ENCODE measurements around the gene SARS1.

The SARS1 gene

DNA sequence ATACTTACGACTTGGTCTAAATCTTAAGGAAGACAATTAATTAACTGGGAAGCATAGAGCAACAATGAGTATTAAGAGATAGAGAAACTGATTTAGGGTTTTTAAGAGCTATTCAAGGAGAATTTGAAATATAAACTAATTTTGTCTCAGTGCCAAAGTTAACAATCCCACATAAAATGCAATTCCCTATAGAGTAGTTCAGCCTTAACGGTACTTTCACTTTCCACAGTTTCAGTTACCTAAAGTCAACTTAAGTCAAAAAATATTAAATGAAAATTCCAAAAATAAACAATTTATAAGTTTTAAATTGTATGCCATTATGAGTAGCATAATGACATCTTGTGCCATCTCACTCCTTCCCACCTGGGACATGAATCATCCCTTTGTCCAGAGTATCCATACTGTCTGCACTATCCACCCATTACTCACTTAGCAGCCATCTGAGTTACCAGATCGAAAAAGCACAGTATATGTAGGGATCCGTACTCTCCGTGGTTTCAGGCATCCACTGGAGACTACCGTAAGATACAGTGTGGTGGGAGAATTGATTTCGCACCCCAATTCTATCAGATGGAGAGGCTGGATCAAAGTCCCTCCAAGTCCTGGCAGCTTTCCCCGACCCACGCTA is 4.8 kb upstream of the SARS1 start:
- H3K79me2 ChIP-seq, result no peaks in the 10 kb centered on the region
- no peak overlapping the region for H3K4me3 ChIP-seq (ENCODE audit: low read depth, low read length)
- H3K9me3 ChIP-seq (ENCODE audit: control insufficient read depth, low read length), result no peaks in the 10 kb centered on the region
- no peak overlapping the region for H2AFZ ChIP-seq
- H3K27me3 ChIP-seq (ENCODE audit: control insufficient read depth, insufficient read depth, low read length), result no peaks in the 10 kb centered on the region
- no peak overlapping the region for H3K4me2 ChIP-seq (ENCODE audit: low read length)
- no peaks in the 10 kb centered on the region for H3K4me1 ChIP-seq
- no peak overlapping the region for H3K9ac ChIP-seq
- no peaks in the 10 kb centered on the region for H3K36me3 ChIP-seq (ENCODE audit: control insufficient read depth, insufficient read depth, low read length)
- TF ChIP-seq CTCF (IDR thresholded peaks at IDR 0.05), result no peak
- H3K27ac ChIP-seq, result no peak overlapping the region

GRCh38 chr1:109210058-109210457 is 3.7 kb upstream of the SARS1 start:
- H3K36me3 ChIP-seq (ENCODE audit: control insufficient read depth, insufficient read depth, low read length), result no peaks in the 10 kb centered on the region
- H3K9ac ChIP-seq, result no peak overlapping the region
- no peak overlapping the region for H3K4me2 ChIP-seq (ENCODE audit: low read length)
- no peaks in the 10 kb centered on the region for H3K9me3 ChIP-seq (ENCODE audit: control insufficient read depth, low read length)
- H3K27me3 ChIP-seq (ENCODE audit: control insufficient read depth, insufficient read depth, low read length), result no peaks in the 10 kb centered on the region
- H3K79me2 ChIP-seq, result peaks cover under 1% of the 10 kb centered on the region
- H3K27ac ChIP-seq, result no peak overlapping the region
- H3K4me3 ChIP-seq (ENCODE audit: low read depth, low read length), result no peak overlapping the region
- H3K4me1 ChIP-seq, result no peaks in the 10 kb centered on the region
- H2AFZ ChIP-seq, result no peak overlapping the region
- TF ChIP-seq CTCF (IDR thresholded peaks at IDR 0.05), result no peak

GRCh38 chr1:109213345-109213823 is 334 bp upstream of the SARS1 start:
- H3K27me3 ChIP-seq (ENCODE audit: control insufficient read depth, insufficient read depth, low read length), result no peaks in the 10 kb centered on the region
- no peak overlapping the region for H3K9ac ChIP-seq
- H3K4me3 ChIP-seq (ENCODE audit: low read depth, low read length), result peak overlapping the region; percentile 99
- H2AFZ ChIP-seq, result peak overlapping the region; percentile 74
- peaks cover 18% of the 10 kb centered on the region for H3K79me2 ChIP-seq
- no peaks in the 10 kb centered on the region for H3K4me1 ChIP-seq
- H3K4me2 ChIP-seq (ENCODE audit: low read length), result peak overlapping the region; percentile 58
- no peaks in the 10 kb centered on the region for H3K36me3 ChIP-seq (ENCODE audit: control insufficient read depth, insufficient read depth, low read length)
- no peaks in the 10 kb centered on the region for H3K9me3 ChIP-seq (ENCODE audit: control insufficient read depth, low read length)
- peak overlapping the region; percentile 89 for H3K27ac ChIP-seq
- no peak for TF ChIP-seq CTCF (IDR thresholded peaks at IDR 0.05)

GRCh38 chr1:109214695-109215623 is 1.2 kb downstream of the SARS1 start:
- Histone ChIP-seq H3K27me3 (ENCODE audit: control insufficient read depth, insufficient read depth, low read length) (no peaks in the 10 kb centered on the region), H3K79me2 (peaks cover 25% of the 10 kb centered on the region), H3K4me3 (ENCODE audit: low read depth, low read length) (peak overlapping the region; percentile 99), H3K9ac (peak overlapping the region; percentile 61), H3K4me2 (ENCODE audit: low read length) (peak overlapping the region; percentile 58), H3K4me1 (no peaks in the 10 kb centered on the region), H2AFZ (peak overlapping the region; percentile 74), H3K36me3 (ENCODE audit: control insufficient read depth, insufficient read depth, low read length) (no peaks in the 10 kb centered on the region), H3K9me3 (ENCODE audit: control insufficient read depth, low read length) (no peaks in the 10 kb centered on the region), H3K27ac (peak overlapping the region; percentile 89)
- TF ChIP-seq CTCF (IDR thresholded peaks at IDR 0.05), result no peak
